NOMO-1 treated with dmso at 0.1 percent for 144 hours (cell line): ENCODE data around the gene ZNF653.
"Not testable (repeated sequence)": the region's sequence is repeated elsewhere in the genome, so short reads cannot be mapped to it uniquely, and the experiment has no call there.

Experiments
- DNase-seq: peaks from one replicate; lab custom pipeline; 2025; ENCODE audit not compliant: unreplicated experiment; lab: John Stamatoyannopoulos, UW

Gene ZNF653

GRCh38 chr19:11457115-11457514 is 48.5 kb downstream of the ZNF653 start:
- DNase-seq = no peak

GRCh38 chr19:11456659-11457058 is 49.0 kb downstream of the ZNF653 start:
- DNase-seq = no peak

GRCh38 chr19:11455233-11455554 is 50.4 kb downstream of the ZNF653 start:
- not testable (repeated sequence) for DNase-seq

GRCh38 chr19:11453468-11454341 is 51.9 kb downstream of the ZNF653 start:
- DNase-seq = no peak

- DNase-seq = no peak
These were observed 52.9 kb downstream of the ZNF653 start for GRCh38 chr19:11452620-11453310.

GRCh38 chr19:11451871-11452619 is 53.6 kb downstream of the ZNF653 start:
- no peak for DNase-seq

GRCh38 chr19:11451327-11451870 is 54.2 kb downstream of the ZNF653 start:
- no peak for DNase-seq

GRCh38 chr19:11450570-11451326 is 54.9 kb downstream of the ZNF653 start:
- DNase-seq = no peak

- DNase-seq = no peak
These were observed 56.6 kb downstream of the ZNF653 start for GRCh38 chr19:11448923-11449554.

GRCh38 chr19:11448410-11448809 is 57.2 kb downstream of the ZNF653 start:
- no peak for DNase-seq

- no peak for DNase-seq
These were observed 58.0 kb downstream of the ZNF653 start for GRCh38 chr19:11447347-11448262.

- DNase-seq = no peak
These were observed 58.9 kb downstream of the ZNF653 start for GRCh38 chr19:11446652-11447301.

- no peak for DNase-seq
These were observed 59.4 kb downstream of the ZNF653 start for GRCh38 chr19:11446271-11446651.

- no peak for DNase-seq
These were observed 60.5 kb downstream of the ZNF653 start for GRCh38 chr19:11445141-11445540.

GRCh38 chr19:11444059-11444458 is 61.6 kb downstream of the ZNF653 start:
- DNase-seq = no peak

GRCh38 chr19:11437955-11438354 is 67.7 kb downstream of the ZNF653 start:
- DNase-seq = no peak

- DNase-seq = no peak
These were observed 69.8 kb downstream of the ZNF653 start for GRCh38 chr19:11435833-11436313.

GRCh38 chr19:11435057-11435832 is 70.4 kb downstream of the ZNF653 start, which contains the start of the genes ODAD3 and PRKCSH:
Gene ODAD3 (minus strand): TSS chr19:11435121. CDS start chr19:11435016, 105 bp downstream.
Gene PRKCSH (plus strand): TSS chr19:11435635. CDS start chr19:11436118, 483 bp downstream.
- peak; percentile 100 for DNase-seq
